LNCaP clone FGC (cell line): ENCODE data around the gene PTPMT1.
"Not testable (repeated sequence)": the region's sequence is repeated elsewhere in the genome, so short reads cannot be mapped to it uniquely, and the experiment has no call there.

ENCODE experiments used
- DNase-seq: peaks from one replicate; pipeline ENCODE4 v3.0.0-alpha.2; 2011; ENCODE audit warnings: low read depth
- H3K4me3 ChIP-seq: 2 replicates; pipeline ENCODE4 v1.5.1; 2011; ENCODE audit warnings: mild to moderate bottlenecking, low read depth, low read length, control low read depth
- TF ChIP-seq, protein P1 (sequence below): IDR thresholded peaks from 2 replicates; pipeline ENCODE4 v1.5.1; 2012; ENCODE audit warnings: mild to moderate bottlenecking; ENCODE audit not compliant: control insufficient read depth, insufficient read depth; ENCODE audit errors: extremely low read depth

Gene PTPMT1

DNA sequence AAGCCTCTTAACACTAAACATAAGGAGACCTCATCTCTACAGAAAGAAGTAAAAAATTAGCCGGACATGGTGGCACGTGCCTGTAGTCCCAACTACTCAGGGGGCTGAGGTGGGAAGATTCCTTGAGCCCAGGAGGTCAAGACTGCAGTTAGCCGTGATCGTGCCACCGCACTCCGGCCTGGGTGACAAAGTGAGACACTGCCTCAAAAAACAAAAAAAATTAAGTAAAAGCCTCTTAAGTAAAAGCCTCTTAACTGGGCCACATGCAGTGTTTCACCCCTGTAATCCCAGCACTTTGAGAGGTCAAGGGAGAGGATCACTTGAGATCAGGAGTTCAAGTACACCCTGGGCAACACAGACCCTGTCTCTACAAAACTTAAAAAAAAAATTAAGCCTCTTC is 38.2 kb upstream of the PTPMT1 start:
- TF ChIP-seq, protein P1, sequence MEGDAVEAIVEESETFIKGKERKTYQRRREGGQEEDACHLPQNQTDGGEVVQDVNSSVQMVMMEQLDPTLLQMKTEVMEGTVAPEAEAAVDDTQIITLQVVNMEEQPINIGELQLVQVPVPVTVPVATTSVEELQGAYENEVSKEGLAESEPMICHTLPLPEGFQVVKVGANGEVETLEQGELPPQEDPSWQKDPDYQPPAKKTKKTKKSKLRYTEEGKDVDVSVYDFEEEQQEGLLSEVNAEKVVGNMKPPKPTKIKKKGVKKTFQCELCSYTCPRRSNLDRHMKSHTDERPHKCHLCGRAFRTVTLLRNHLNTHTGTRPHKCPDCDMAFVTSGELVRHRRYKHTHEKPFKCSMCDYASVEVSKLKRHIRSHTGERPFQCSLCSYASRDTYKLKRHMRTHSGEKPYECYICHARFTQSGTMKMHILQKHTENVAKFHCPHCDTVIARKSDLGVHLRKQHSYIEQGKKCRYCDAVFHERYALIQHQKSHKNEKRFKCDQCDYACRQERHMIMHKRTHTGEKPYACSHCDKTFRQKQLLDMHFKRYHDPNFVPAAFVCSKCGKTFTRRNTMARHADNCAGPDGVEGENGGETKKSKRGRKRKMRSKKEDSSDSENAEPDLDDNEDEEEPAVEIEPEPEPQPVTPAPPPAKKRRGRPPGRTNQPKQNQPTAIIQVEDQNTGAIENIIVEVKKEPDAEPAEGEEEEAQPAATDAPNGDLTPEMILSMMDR, result no peak
- DNase-seq, result no peak
- H3K4me3 ChIP-seq, result no peak overlapping the region

DNA sequence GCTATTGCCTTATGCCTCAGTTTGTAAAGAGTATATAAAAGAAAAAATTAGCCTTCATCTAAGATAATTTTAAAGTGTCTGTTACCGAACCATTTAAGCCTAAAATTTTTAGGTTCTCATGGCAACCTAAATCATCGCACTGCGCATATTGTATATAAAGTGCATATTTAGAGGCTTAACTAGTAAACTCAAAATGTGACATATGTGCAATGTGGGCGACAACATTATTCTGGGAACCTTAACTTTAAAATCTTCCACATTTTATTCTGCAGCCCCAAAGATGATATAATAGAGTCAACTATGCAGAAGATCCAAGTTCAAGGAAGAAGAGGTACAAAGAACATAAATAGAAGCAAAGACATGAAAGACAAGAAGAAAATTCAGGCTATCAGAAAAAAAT is 35.4 kb upstream of the PTPMT1 start:
- no peak for DNase-seq
- H3K4me3 ChIP-seq, result no peak overlapping the region
- TF ChIP-seq, protein P1, result no peak

DNA sequence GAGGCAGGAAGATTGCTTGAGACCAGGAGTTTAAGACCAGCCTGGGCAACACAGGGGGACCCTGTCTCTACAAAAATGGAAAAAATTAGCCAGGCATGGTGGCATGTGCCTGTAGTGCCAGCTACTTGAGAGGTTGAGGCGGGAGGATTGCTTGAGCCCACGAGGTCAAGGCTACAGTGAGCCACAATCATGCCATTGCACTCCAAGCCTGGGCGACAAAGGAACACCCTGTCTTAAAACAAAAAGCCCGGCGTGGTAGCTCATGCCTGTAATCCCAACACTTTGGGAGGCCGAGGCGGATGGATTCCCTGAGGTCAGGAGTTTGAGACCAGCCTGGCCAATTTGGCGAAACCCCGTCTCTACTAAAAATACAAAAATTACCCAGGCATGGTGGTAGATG is 34.7 kb upstream of the PTPMT1 start:
- DNase-seq, result not testable (repeated sequence)

DNA sequence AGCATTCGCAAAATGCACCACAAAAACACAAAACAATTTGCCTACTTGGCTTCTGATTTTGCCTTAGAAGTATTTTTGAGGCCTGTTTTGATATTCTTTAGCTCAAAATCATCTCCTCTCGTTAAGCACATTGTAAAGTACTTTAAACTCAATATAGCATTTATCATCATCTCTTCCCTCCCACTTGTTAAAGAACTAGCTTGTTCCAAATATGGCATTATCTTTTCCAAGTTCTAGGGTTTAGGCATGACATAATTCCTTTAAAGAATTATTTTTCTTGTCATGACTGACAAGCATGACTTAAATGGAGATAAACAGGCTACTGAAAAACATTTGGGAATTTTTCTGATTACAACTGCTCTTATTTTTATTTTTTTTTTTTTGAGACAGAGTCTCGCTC is 33.7 kb upstream of the PTPMT1 start:
- no peak for DNase-seq
- TF ChIP-seq, protein P1, result no peak
- H3K4me3 ChIP-seq, result no peak overlapping the region

More for the DNA sequence above, 34.7 kb upstream of the PTPMT1 start:
- not testable (repeated sequence) for H3K4me3 ChIP-seq

DNA sequence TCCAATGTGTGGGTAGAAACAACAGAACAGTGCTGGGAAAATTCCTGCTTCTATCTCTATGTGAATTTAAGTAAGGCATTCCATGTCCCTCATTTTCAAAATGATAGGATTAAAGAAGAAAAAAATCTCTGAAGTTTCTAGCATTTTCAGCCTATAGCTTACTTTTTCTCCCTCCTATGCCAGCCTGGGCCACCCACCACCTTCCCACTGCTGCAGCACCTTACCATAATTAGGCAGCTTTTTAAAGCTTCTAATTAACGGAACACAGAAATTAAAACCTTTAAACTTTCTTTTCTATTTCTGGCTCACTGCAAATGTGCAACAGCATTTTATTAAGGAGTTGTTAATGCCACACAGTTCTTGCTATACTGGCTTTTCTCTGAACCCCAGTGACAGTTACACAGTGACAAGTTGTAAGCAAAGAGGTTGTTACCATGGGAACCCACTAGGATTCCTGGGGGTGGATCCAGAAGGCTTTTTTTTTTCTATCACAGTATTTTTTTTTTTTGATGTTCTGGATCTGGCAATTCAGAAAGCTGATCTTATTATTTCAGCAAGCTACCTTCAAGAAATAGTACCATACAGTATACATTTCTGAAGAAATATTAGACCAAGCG is 32.7 kb upstream of the PTPMT1 start:
- H3K4me3 ChIP-seq, result no peak overlapping the region
- no peak for DNase-seq
- TF ChIP-seq, protein P1, result no peak

DNA sequence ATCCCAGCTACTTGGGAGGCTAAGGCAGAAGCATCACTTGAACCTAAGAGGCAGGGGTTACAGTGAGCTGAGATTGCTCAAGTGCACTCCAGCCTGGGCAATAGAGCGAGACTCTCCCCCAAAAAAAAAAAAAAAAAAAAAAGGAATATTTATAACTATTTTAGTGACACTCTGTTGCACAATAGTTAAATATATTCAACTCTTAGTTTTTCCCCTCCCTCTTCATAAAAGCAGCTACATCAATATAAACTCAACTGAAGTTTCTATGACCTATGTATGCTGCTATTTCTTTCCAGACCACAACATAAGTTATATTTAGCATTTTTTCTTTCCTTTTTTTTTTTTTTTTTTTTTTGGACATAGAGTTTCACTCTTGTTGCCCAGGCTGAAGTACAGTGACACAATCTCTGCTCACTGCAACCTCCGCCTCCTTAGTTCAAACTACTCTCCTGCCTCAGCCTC is 31.7 kb upstream of the PTPMT1 start:
- DNase-seq, result no peak
- TF ChIP-seq, protein P1, result no peak
- no peak overlapping the region for H3K4me3 ChIP-seq

DNA sequence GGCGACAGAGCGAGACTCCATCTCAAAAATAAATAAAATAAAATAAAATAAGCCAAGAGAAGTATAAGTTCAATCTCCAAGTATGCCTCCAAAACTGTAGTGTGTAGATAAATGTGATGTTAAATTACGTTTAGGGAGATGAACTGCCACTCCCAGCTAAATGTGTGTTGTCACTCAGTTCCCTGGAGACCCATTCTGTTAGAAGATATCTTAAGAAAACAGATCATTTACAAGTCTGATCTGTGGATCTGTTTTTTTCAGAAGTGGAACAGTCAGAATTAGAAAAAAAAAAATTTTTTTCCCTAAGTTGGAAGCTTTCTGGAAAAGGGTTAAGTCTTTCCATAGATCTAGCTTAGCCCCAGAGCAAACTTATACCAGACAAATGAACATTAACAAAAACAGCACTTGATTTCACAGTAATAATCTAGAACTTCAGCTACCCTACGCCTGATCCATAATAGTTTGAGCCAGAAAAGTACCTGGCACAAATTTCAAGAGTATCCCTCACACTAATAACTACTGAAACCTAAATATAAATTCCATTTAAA is 30.6 kb upstream of the PTPMT1 start:
- H3K4me3 ChIP-seq, result no peak overlapping the region
- no peak for DNase-seq
- TF ChIP-seq, protein P1, result no peak
